GM12878 (cell line): ENCODE data around the gene CHAF1A. TPM values are rescaled to one million over a fixed set of nuclear protein-coding genes. Genes with fewer than 3 reads are reported as not detected.

ENCODE experiments used
- ATAC-seq: fragments of 200-7000 bp; cut with Tn5 transposase; 3 replicates; pipeline ENCODE4 v1.9.1; 2020; ENCODE audit warnings: mild to moderate bottlenecking, moderate library complexity
- BruUV-seq: library from RNA; stranded (reverse); fragments of 400-500 nt; replicated peaks from 2 replicates; lab custom pipeline; 2021; lab: Mats Ljungman, UMichigan
- CTCF ChIA-PET: fragments of 300-600 bp; sonication (Branson Sonifier 250); formaldehyde crosslinking; extraction: SDS; loops from one replicate; lab custom pipeline; 2021; ENCODE audit warnings: inconsistent platforms; lab: Yijun Ruan, JAX
- POLR2A ChIA-PET: fragments of 350-600 bp; formaldehyde crosslinking; extraction: SDS; loops from one replicate; lab custom pipeline; 2021; ENCODE audit warnings: inconsistent platforms; lab: Charles Lee
- RAD21 ChIA-PET: fragments of 300-600 bp; sonication (Branson Sonifier 250); formaldehyde crosslinking; loops from one replicate; lab custom pipeline; 2023; ENCODE audit warnings: antibody characterized with exemption; ENCODE audit not compliant: unreplicated experiment; lab: Charles Lee
- SMC1A ChIA-PET: fragments of 300-600 bp; sonication (Branson Sonifier 250); formaldehyde crosslinking; loops from one replicate; lab custom pipeline; 2023; ENCODE audit not compliant: unreplicated experiment, uncharacterized antibody; lab: Charles Lee
- DNase-seq: peaks from one replicate; pipeline ENCODE4 v3.0.0-alpha.2; 2011; ENCODE audit warnings: low read depth, low spot score
- FAIRE-seq: peaks from 3 replicates; lab custom pipeline; 2011; peaks lifted over from hg19 to GRCh38; lab: Jason Lieb, UNC
- H2AFZ ChIP-seq: 2 replicates; pipeline ENCODE4 v1.6.0; 2011; ENCODE audit warnings: low read depth, low read length, control low read depth; ENCODE audit not compliant: control insufficient read depth
- H3K27ac ChIP-seq: 2 replicates; pipeline ENCODE4 v1.5.1; 2011; ENCODE audit warnings: control low read depth; ENCODE audit not compliant: control insufficient read depth, insufficient read depth
- H3K27me3 ChIP-seq, 2 experiments: replicated peaks in 1 of 2; 2 replicates each; pipeline versions ENCODE4 v1.6.0 to v1.6.1; 2011; ENCODE audit warnings: low read length in 1 of 2; ENCODE audit not compliant: control insufficient read depth in 2 of 2, insufficient read depth in 2 of 2
- H3K36me3 ChIP-seq, 2 experiments: 2 replicates each; pipeline ENCODE4 v1.5.1; 2011; ENCODE audit warnings: low read length in 1 of 2; ENCODE audit not compliant: control insufficient read depth in 2 of 2, insufficient read depth in 2 of 2
- H3K4me1 ChIP-seq: 2 replicates; pipeline ENCODE4 v1.6.1; 2011; ENCODE audit warnings: mild to moderate bottlenecking, low read length, moderate library complexity, mixed read lengths; ENCODE audit not compliant: control insufficient read depth, insufficient read depth
- H3K4me2 ChIP-seq: 2 replicates; pipeline ENCODE4 v1.6.0; 2011; ENCODE audit warnings: control low read depth; ENCODE audit not compliant: control insufficient read depth, insufficient read depth
- H3K4me3 ChIP-seq: fragments of 200-600 bp; sonication (generic); 2 replicates; pipeline ENCODE4 v1.5.1; 2016
- H3K79me2 ChIP-seq: 2 replicates; pipeline ENCODE4 v1.6.0; 2011; ENCODE audit warnings: low read length; ENCODE audit not compliant: control insufficient read depth, insufficient read depth
- H3K9ac ChIP-seq: 2 replicates; pipeline ENCODE4 v1.8.0; 2011; ENCODE audit warnings: low read length, control low read depth, mixed read lengths; ENCODE audit not compliant: control insufficient read depth, insufficient read depth
- H3K9me3 ChIP-seq: replicated peaks from 3 replicates; pipeline ENCODE4 v1.5.1; 2011; ENCODE audit warnings: mild to moderate bottlenecking, low read length; ENCODE audit not compliant: control insufficient read depth, insufficient read depth
- H4K20me1 ChIP-seq: 2 replicates; pipeline ENCODE4 v1.6.0; 2011; ENCODE audit not compliant: control insufficient read depth, insufficient read depth
- CREM ChIP-seq: IDR thresholded peaks from 2 replicates; pipeline ENCODE4 v1.6.1; 2014; ENCODE audit warnings: antibody characterized with exemption, low read depth
- GATAD2B ChIP-seq: fragments of 450-650 bp; conservative IDR thresholded peaks from 2 replicates; pipeline ENCODE4 v1.6.1; 2017; ENCODE audit warnings: low read depth, mild to moderate bottlenecking, moderate library complexity
- HDGF ChIP-seq: fragments of 450-650 bp; IDR thresholded peaks from 2 replicates; pipeline ENCODE4 v1.6.1; 2016; ENCODE audit warnings: antibody characterized with exemption
- JUNB ChIP-seq: IDR thresholded peaks from 2 replicates; pipeline ENCODE4 v1.6.1; 2016; ENCODE audit warnings: antibody characterized with exemption, mild to moderate bottlenecking
- NR2C1 ChIP-seq: fragments of 450-650 bp; IDR thresholded peaks from 2 replicates; pipeline ENCODE4 v1.6.1; 2017; ENCODE audit warnings: antibody characterized with exemption, mild to moderate bottlenecking, moderate library complexity
- NR2F1 ChIP-seq: fragments of 450-650 bp; conservative IDR thresholded peaks from 2 replicates; pipeline ENCODE4 v1.6.1; 2017; ENCODE audit warnings: mild to moderate bottlenecking
- NRF1 ChIP-seq: conservative IDR thresholded peaks from 2 replicates; pipeline ENCODE4 v1.6.1; 2011; ENCODE audit warnings: mild to moderate bottlenecking, low read depth, low read length, improper control_type of control experiment
- SIX5 ChIP-seq: IDR thresholded peaks from 2 replicates; pipeline ENCODE4 v1.6.1; 2011; ENCODE audit warnings: mild to moderate bottlenecking, low read depth, low read length, moderate library complexity; ENCODE audit not compliant: severe bottlenecking
- TARDBP ChIP-seq: IDR thresholded peaks from 2 replicates; pipeline ENCODE4 v1.6.1; 2016; ENCODE audit warnings: borderline replicate concordance
- ZNF274 ChIP-seq: IDR thresholded peaks from one replicate; pipeline ENCODE4 v1.8.0; 2011; ENCODE audit not compliant: insufficient read length, insufficient read depth
- ZZZ3 ChIP-seq: IDR thresholded peaks from 2 replicates; pipeline ENCODE4 v1.6.1; 2011; ENCODE audit warnings: low read depth; ENCODE audit not compliant: control insufficient read depth, insufficient read length
- WGBS: methylation state at CpG from one replicate; pipeline ENCODE4 v1.1.6; 2016; ENCODE audit warnings: low lambda C conversion rate; ENCODE audit not compliant: insufficient replicate concordance, insufficient coverage; ENCODE audit errors: missing lambda C conversion rate; 5-methylcytosine and 5-hydroxymethylcytosine counted together
- in situ Hi-C: fragments of 300-500 bp; cut with MboI; formaldehyde crosslinking; loops from 9 replicates; pipeline ENCODE4 v1.14.3; 2018; ENCODE audit warnings: mixed read lengths
- intact Hi-C: fragments of 100-400 bp; cut with micrococcal nuclease; formaldehyde crosslinking; loops from one replicate; pipeline ENCODE4 v1.14.2; 2022; ENCODE audit not compliant: unreplicated experiment
- polyA plus RNA-seq, 11 experiments: library from polyadenylated mRNA; depleted of rRNA in 4 of 11; unstranded in 6 of 11; stranded (reverse) in 5 of 11; fragments of >200 nt; fragmentation: Nextera tagmentation in 4 of 11; fragmentation: Illumina TruSeq in 1 of 11; extraction: Ambion mirVana in 4 of 11; extraction: Trizol in 1 of 11; gene quantifications; 1 replicate in 1 of 11; 2 replicates in 10 of 11; pipeline versions ENCODE4 v1.2.1 to v1.2.3, GENCODE V29; 2011 to 2016; ENCODE audit warnings: inconsistent platforms in 2 of 11, missing spikeins in 2 of 11, low read depth in 1 of 11
- total RNA-seq, 4 experiments: library from RNA; depleted of rRNA in 3 of 4; stranded (reverse); fragments of >200 nt in 3 of 4; fragmentation: Illumina TruSeq in 1 of 4; extraction: Trizol in 1 of 4; gene quantifications; 2 replicates each; pipeline versions ENCODE4 v1.2.1 to v1.2.3, GENCODE V29; 2013 to 2021
- TF ChIP-seq, protein P1 (sequence below): fragments of 450-650 bp; IDR thresholded peaks from 2 replicates; pipeline ENCODE4 v1.6.1; 2016; ENCODE audit warnings: mild to moderate bottlenecking
- TF ChIP-seq, protein P2 (sequence below): fragments of 450-650 bp; IDR thresholded peaks from 2 replicates; pipeline ENCODE4 v1.6.1; 2016; ENCODE audit warnings: mild to moderate bottlenecking
- TF ChIP-seq, protein P3 (sequence below): IDR thresholded peaks from 2 replicates; pipeline ENCODE4 v1.6.1; 2012; ENCODE audit warnings: low read depth, low read length, improper control_type of control experiment
- TF ChIP-seq, protein P4 (sequence below): IDR thresholded peaks from 2 replicates; pipeline ENCODE4 v1.6.1; 2011; ENCODE audit warnings: mild to moderate bottlenecking, low read depth, low read length, moderate library complexity; ENCODE audit not compliant: insufficient replicate concordance
- TF ChIP-seq, protein P5 (sequence below): IDR thresholded peaks from 2 replicates; pipeline ENCODE4 v1.6.1; 2011; ENCODE audit warnings: low read depth, mild to moderate bottlenecking, low read length, moderate library complexity, borderline replicate concordance; ENCODE audit errors: extremely low read depth
- TF ChIP-seq, protein P6 (sequence below): IDR thresholded peaks from 2 replicates; pipeline ENCODE4 v1.6.1; 2012; ENCODE audit warnings: low read depth, low read length, improper control_type of control experiment

The CHAF1A gene
- total and polyA plus RNA-seq, 10 of the 15 experiments (the other 5 are each of a cell fraction or from before 2014, with no cell fraction given): 1.3 to 69.1 (median 34.2) TPM

DNA sequence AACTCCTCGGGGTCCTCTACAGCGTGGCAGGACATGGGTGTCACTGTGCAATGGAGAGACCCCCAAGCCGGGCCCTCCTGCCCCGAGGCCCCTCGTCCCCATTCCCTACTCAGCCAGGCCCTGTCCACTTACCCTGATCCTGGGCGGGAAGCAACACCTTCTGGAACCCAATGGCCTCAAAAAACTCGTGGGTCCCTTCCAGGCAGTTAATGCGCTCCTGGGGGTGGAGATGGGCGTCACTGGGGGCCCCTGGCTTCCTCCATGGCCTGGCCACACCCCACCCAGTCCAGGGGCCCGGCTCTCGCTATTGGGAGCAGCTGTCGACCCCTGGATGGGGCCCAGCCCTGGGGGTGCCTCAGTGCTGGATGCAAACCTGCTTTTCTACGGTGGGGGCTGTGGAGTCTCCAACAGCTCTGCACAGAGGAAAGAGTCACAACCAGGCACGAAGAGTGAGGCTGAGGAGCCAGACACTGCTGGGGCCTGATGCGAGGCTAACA lies 44.3 kb downstream of the CHAF1A start (continued):
- TF ChIP-seq, protein P1, sequence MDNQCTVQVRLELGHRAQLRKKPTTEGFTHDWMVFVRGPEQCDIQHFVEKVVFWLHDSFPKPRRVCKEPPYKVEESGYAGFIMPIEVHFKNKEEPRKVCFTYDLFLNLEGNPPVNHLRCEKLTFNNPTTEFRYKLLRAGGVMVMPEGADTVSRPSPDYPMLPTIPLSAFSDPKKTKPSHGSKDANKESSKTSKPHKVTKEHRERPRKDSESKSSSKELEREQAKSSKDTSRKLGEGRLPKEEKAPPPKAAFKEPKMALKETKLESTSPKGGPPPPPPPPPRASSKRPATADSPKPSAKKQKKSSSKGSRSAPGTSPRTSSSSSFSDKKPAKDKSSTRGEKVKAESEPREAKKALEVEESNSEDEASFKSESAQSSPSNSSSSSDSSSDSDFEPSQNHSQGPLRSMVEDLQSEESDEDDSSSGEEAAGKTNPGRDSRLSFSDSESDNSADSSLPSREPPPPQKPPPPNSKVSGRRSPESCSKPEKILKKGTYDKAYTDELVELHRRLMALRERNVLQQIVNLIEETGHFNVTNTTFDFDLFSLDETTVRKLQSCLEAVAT: no peak

DNA sequence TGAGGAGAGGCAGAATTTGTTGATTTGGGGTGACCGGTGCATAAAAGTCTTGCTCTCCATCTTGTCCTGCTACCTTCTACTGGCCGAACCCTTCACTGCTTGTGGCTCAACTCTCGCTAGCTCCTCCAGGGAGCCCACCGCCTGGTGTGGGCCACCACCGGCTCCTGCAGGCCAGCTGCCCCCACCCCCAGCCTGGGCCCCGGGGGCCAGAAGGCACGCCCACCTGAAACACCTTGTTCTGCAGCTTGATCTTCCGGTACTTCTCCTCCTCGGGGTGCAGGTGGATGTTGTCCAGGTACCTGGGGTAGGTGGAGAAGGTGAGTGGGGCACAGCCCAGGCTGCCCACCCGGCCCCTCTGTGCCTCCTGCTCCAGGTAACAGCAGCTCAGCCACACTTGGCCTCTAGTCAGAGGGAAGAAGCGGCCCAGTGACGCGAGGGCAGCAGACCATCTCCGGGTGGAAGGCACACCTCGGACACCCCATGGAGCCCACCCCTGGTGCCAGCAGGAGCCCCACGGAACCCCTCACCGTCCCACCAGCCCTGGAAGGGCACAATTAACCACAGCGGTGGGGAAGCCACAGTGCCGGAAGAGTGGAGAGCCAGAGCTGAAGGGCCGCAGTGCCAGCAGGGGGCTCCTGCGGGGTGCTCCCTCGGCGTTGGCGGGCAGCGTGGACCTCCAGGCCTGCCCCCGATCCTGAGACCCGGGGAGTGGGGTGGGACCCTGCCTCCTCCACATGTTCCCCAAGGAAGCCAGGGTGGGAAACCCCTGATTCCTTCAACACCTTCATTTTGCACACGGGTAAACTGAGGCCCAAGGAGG lies 45.1 kb downstream of the CHAF1A start:
- POLR2A ChIA-PET: no interaction called here

More for the DNA sequence above, 45.1 kb downstream of the CHAF1A start:
- ChIA-PET SMC1A (interaction anchor here (0.7 kb wide), 1 partner anchor 12 kb away, joined by 4 read pairs; no protein-coding TSS in a partner anchor), CTCF (no interaction called here), RAD21 (no interaction called here)
- DNase-seq (no peak), ATAC-seq (no peak), FAIRE-seq (no peak)
- in situ Hi-C loops (no loop called here), intact Hi-C loops (no loop called here)
- Histone ChIP-seq H3K27ac (no peak overlapping the region), H3K79me2 (no peaks in the 10 kb centered on the region), H3K9me3 (no peaks in the 10 kb centered on the region), H3K27me3 (no peaks in the 10 kb centered on the region), H3K4me3 (no peak overlapping the region), H3K4me1 (peaks cover under 1% of the 10 kb centered on the region), H3K36me3 (peaks cover 0 to 29% of the 10 kb centered on the region in 2 experiments; a peak in 3 of 4 replicates), H4K20me1 (no peaks in the 10 kb centered on the region), H3K4me2 (no peak overlapping the region), H2AFZ (no peak overlapping the region), H3K9ac (no peak overlapping the region)
- no TSS peak for BruUV-seq
- WGBS: 87% methylated on average over 20 of the region's 28 CpGs
- TF ChIP-seq TARDBP (no peak), ZNF274 (no peak), SIX5 (no peak), ZZZ3 (no peak), NRF1 (no peak), NR2F1 (no peak), JUNB (no peak), NR2C1 (no peak), GATAD2B (no peak), CREM (no peak), HDGF (no peak)
- TF ChIP-seq, protein P2, sequence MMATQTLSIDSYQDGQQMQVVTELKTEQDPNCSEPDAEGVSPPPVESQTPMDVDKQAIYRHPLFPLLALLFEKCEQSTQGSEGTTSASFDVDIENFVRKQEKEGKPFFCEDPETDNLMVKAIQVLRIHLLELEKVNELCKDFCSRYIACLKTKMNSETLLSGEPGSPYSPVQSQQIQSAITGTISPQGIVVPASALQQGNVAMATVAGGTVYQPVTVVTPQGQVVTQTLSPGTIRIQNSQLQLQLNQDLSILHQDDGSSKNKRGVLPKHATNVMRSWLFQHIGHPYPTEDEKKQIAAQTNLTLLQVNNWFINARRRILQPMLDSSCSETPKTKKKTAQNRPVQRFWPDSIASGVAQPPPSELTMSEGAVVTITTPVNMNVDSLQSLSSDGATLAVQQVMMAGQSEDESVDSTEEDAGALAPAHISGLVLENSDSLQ: no peak
- TF ChIP-seq, protein P3, sequence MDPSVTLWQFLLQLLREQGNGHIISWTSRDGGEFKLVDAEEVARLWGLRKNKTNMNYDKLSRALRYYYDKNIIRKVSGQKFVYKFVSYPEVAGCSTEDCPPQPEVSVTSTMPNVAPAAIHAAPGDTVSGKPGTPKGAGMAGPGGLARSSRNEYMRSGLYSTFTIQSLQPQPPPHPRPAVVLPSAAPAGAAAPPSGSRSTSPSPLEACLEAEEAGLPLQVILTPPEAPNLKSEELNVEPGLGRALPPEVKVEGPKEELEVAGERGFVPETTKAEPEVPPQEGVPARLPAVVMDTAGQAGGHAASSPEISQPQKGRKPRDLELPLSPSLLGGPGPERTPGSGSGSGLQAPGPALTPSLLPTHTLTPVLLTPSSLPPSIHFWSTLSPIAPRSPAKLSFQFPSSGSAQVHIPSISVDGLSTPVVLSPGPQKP: no peak
- TF ChIP-seq, protein P4, sequence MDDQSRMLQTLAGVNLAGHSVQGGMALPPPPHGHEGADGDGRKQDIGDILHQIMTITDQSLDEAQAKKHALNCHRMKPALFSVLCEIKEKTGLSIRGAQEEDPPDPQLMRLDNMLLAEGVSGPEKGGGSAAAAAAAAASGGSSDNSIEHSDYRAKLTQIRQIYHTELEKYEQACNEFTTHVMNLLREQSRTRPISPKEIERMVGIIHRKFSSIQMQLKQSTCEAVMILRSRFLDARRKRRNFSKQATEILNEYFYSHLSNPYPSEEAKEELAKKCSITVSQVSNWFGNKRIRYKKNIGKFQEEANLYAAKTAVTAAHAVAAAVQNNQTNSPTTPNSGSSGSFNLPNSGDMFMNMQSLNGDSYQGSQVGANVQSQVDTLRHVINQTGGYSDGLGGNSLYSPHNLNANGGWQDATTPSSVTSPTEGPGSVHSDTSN: no peak
- TF ChIP-seq, protein P5, sequence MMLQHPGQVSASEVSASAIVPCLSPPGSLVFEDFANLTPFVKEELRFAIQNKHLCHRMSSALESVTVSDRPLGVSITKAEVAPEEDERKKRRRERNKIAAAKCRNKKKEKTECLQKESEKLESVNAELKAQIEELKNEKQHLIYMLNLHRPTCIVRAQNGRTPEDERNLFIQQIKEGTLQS: no peak
- TF ChIP-seq, protein P6, sequence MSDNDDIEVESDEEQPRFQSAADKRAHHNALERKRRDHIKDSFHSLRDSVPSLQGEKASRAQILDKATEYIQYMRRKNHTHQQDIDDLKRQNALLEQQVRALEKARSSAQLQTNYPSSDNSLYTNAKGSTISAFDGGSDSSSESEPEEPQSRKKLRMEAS: no peak
